GM12891 (cell line): Measurements from ENCODE around the gene MTMR3.

Experiments used
- DNase-seq: peaks from one replicate; pipeline ENCODE4 v3.0.0; 2011; ENCODE audit warnings: low spot score; ENCODE audit not compliant: insufficient read length
- FAIRE-seq: peaks from 2 replicates; lab custom pipeline; 2011; peaks lifted over from hg19 to GRCh38; lab: Jason Lieb, UNC
- PAX5 ChIP-seq: IDR thresholded peaks from 2 replicates; pipeline ENCODE4 v1.6.1; 2011; ENCODE audit warnings: low read length, moderate library complexity, mild to moderate bottlenecking; ENCODE audit not compliant: insufficient read depth, severe bottlenecking
- POLR2A ChIP-seq: IDR thresholded peaks from 2 replicates; pipeline ENCODE4 v1.6.1; 2011; ENCODE audit warnings: low read depth, low read length, control low read depth
- POLR2AphosphoS5 ChIP-seq: IDR thresholded peaks from 2 replicates; pipeline ENCODE4 v1.6.1; 2011; ENCODE audit warnings: low read depth, low read length, control low read depth
- POU2F2 ChIP-seq: IDR thresholded peaks from 2 replicates; pipeline ENCODE4 v1.6.1; 2011; ENCODE audit warnings: low read depth, mild to moderate bottlenecking, control low read depth, low read length, moderate library complexity
- SPI1 ChIP-seq: IDR thresholded peaks from 2 replicates; pipeline ENCODE4 v1.6.1; 2011; ENCODE audit warnings: low read depth, low read length, control low read depth
- TAF1 ChIP-seq: IDR thresholded peaks from 2 replicates; pipeline ENCODE4 v1.6.1; 2011; ENCODE audit warnings: low read depth, low read length, control low read depth

Gene MTMR3

DNA sequence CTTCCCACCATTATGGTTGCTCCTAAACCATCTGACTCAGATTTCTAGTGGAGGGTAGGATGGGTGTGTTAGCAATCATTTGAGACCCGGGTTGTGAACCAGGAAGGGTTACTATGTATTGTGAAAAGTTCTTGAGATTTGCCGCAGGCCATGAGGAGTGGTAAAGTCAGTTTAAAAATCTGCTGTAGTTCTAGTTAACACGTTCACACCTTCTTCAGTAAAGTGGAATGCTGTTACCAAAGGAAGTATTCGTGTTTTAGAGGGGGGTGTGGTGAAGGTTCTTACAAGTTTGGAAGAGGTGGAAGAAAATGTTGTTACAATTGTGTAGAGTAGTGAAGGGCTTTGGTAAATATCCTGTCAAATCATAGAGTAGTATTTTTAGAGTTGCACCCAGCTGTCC is 2.6 kb downstream of the MTMR3 start:
- TF ChIP-seq SPI1, result no peak
- no peak for TF ChIP-seq POU2F2
- no peak for TF ChIP-seq PAX5
- TF ChIP-seq POLR2AphosphoS5, result no peak
- no peak for TF ChIP-seq TAF1
- no peak for TF ChIP-seq POLR2A
- FAIRE-seq (no peak), DNase-seq (no peak)

DNA sequence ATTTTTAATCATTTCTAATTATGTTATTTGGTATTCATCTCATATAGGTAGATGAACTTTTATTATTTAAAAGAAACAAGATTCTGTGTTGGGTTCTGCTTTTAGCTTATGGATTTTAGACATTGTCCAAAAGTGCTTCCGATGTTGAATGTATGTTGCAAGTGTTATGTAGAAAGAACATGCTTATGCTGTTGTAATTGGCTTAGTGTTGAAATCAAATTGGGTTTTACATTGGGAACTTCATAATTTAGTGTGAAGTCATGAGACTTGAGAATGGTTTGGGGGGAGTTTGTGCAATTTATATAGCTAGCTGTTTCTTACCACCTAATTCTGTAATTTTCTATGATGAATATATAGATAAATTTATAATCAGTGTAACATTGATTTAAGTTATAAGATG is 3.6 kb downstream of the MTMR3 start:
- DNase-seq (no peak), FAIRE-seq (no peak)
- TF ChIP-seq TAF1, result no peak
- TF ChIP-seq POLR2A, result no peak
- TF ChIP-seq POU2F2, result no peak
- no peak for TF ChIP-seq PAX5
- TF ChIP-seq SPI1, result no peak
- no peak for TF ChIP-seq POLR2AphosphoS5

- no peak for TF ChIP-seq SPI1
- TF ChIP-seq POU2F2, result no peak
- TF ChIP-seq PAX5, result no peak
- TF ChIP-seq TAF1, result no peak
- no peak for TF ChIP-seq POLR2AphosphoS5
- TF ChIP-seq POLR2A, result no peak
- DNase-seq (no peak), FAIRE-seq (no peak)
Measured at GRCh38 chr22:29887358-29887757, 4.4 kb downstream of the MTMR3 start.

GRCh38 chr22:29890760-29891159 is 7.8 kb downstream of the MTMR3 start:
- no peak for FAIRE-seq
- no peak for DNase-seq
- TF ChIP-seq TAF1 (no peak), SPI1 (no peak), POLR2AphosphoS5 (no peak), PAX5 (no peak), POU2F2 (no peak), POLR2A (no peak)

GRCh38 chr22:29892315-29893156 is 9.6 kb downstream of the MTMR3 start:
- FAIRE-seq (no peak), DNase-seq (no peak)
- no peak for TF ChIP-seq PAX5
- TF ChIP-seq POLR2A, result no peak
- TF ChIP-seq SPI1, result no peak
- TF ChIP-seq POU2F2, result no peak
- no peak for TF ChIP-seq POLR2AphosphoS5
- TF ChIP-seq TAF1, result no peak

- TF ChIP-seq POLR2A, result no peak
- no peak for TF ChIP-seq POU2F2
- no peak for FAIRE-seq
Measured at GRCh38 chr22:29901354-29901753, 18.4 kb downstream of the MTMR3 start.

GRCh38 chr22:29903371-29903770 is 20.4 kb downstream of the MTMR3 start:
- DNase-seq, result no peak
- no peak for TF ChIP-seq POLR2AphosphoS5
- no peak for TF ChIP-seq POU2F2
- no peak for TF ChIP-seq TAF1
- no peak for TF ChIP-seq PAX5
- no peak for TF ChIP-seq SPI1
- TF ChIP-seq POLR2A, result no peak
- FAIRE-seq, result no peak

More at GRCh38 chr22:29901354-29901753, 18.4 kb downstream of the MTMR3 start:
- DNase-seq, result no peak

DNA sequence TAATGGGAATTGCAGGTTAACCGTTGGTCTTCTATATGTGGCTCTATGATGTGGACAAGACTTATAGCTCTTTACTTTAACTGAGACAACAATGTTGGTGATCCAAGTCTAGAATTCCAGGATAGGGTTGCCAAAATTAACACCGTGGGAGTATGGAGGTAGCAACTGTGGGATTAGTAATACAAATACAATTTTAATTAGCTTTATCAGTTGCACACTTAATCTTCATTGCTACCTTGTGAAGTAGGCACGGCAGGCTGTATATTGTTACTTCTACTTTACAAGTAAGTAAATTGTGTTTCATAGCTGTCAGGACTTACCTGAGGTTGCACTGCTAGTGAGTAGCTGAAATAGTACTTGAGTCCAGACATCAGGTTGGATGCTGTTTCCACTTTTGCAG is 21.0 kb downstream of the MTMR3 start:
- DNase-seq (no peak), FAIRE-seq (peak; percentile 57)
- TF ChIP-seq POLR2A (no peak), TAF1 (no peak), PAX5 (no peak), POLR2AphosphoS5 (no peak), POU2F2 (no peak), SPI1 (no peak)

- FAIRE-seq (peak; percentile 87), DNase-seq (no peak)
- TF ChIP-seq POLR2AphosphoS5, result no peak
- peak; percentile 44 for TF ChIP-seq SPI1
Measured at GRCh38 chr22:29907753-29908515, 25.0 kb downstream of the MTMR3 start.
